NCI-H2171 treated with DMSO at 0.1 percent for 48 hours (cell line): ENCODE data around the gene PADI3.
"Not testable (repeated sequence)": the region's sequence is repeated elsewhere in the genome, so short reads cannot be mapped to it uniquely, and the experiment has no call there.

ENCODE experiments used
- DNase-seq: peaks from one replicate; lab custom pipeline; 2025; lab: John Stamatoyannopoulos, UW

The PADI3 gene

DNA sequence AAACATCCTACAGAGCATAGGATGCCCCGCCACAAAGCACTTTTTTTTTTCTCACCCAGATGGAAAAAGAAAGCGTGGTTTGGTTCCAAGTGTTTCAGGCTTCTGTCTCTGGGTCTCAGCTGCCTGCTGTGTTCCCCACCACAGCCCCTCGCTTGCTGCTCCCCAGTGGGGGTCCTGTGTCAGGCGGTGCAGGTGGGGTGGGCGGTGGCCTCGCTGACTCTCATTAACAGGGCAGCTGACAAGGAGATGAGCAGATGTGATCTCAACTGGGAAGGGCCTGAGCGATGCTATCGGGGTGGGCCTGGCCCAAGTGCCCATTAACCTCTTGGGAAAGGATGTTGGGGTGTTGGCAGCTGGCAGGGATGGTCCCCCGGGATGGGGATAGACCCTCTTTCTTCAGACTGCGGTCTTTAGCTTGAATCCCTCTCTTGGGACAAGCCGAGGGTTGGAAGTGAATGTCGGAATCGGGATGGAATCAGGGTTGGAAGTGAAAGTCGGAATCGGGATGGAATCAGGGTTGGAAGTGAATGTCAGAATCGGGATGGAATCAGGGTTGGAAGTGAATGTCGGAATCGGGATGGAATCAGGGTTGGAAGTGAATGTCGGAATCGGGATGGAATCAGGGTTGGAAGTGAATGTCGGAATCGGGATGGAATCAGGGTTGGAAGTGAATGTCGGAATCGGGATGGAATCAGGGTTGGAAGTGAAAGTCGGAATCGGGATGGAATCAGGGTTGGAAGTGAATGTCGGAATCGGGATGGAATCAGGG is 7.7 kb upstream of the PADI3 start:
- peak; percentile 94 for DNase-seq

GRCh38 chr1:17241780-17242074 is 7.2 kb upstream of the PADI3 start:
- not testable (repeated sequence) for DNase-seq

DNA sequence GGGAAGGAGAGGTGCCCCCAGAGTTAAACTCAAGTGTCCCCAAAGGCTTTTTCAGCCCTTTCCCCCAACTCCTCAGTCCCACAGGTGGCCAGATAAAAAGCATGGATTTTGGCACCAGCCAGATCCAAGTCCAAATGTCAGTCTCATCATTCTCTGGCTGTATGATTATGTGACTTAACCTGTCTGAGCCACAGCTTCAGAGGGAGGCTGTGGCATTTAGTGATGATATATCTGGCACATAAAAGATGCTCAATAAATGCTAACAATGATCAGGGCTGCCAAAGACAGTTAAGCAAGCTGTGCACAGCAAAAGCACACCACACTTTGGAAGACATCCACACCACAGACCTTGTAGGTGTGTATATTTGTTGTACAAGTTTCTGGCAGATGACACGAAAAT is 5.6 kb upstream of the PADI3 start:
- no peak for DNase-seq

DNA sequence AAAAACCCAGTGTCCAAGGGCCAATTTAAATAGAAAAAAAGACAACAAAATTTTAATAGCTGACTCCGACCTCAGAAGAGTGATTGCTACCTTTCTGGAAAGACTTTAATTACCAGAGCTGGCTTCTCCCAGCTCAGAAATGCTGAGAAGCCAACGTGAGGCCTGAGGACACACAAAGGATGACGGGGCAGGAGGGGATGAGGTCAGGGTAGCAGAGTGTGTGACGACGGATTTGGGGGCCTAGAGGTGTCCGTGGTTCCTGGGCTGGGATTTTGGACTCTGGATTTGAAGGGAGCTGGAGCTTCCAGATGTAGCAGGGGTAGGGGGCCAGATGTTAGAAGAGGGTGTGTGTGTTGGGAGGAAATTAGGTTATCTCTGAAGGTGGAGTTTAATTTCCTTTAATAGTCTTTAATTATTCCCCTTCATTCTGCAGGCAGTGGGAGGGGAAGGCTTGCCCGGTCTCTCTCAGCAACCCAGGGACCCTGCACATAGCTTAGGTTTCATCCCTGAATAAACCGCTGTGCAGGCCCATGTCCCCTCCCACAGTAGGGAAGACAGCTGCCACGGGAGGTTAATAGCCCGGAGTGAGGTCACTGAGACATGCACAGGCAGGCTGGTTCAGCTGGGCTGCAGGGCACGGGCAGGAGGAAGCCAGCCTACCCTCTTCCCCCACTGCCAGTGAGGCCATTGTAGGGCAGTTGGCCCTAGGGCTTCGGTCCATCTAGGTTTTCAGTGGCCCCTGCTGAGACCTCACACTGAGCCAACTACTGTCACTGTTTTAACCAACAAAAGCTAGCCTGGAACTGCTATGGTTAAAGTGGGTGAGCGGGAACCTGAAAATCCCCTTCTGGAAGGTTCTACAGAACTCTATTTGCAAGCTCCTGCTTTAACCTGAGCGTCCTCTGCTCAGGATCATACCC is 3.8 kb upstream of the PADI3 start:
- peak; percentile 77 for DNase-seq

DNA sequence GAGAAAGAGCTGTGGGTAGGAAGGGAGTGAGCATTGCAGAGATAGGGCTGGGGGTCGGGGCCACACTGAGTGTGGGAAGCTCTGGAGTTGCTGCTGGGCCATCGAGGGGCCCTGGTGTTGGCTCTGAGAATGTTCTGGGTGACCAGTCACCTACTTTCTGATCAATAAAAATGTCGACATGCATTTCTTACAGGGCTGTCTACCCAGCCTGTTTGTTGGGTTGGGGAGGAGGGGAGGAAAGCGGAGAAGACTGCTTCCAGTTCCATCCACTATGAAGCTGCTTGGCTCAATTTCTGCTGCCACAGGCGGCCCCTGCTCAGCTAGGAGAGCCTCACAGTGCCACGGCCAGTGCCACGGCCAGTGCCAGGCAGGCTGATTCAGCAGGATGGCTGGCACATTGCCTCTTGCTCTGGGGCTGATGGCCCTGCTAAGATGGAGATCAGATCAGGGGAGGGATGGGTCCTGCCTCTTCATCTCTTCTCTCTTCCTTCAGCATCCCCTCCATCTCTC is 3.0 kb upstream of the PADI3 start:
- no peak for DNase-seq

- no peak for DNase-seq
Measured at GRCh38 chr1:17246971-17247370, 1.9 kb upstream of the PADI3 start.

DNA sequence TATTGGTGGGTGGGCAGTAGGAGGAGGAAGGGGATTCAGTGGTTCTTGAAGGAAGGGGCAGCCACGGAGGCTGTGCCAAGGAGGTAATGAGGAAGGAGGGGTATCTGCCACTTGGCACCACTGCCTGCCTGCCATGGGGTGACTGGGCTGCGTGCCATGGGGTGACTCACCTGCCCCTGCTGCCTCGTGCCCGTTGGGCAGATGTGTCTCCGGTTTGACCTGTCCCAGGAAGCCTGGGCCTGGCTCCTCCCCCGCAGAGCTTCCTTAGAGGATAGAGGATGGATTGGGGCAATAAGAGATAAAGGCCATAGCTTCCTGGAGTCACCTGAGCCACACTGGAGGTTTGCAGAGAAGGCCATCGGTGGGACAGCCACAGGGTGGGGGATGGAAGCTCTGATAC is 1.7 kb downstream of the PADI3 start:
- DNase-seq, result peak; percentile 15

- no peak for DNase-seq
Measured at GRCh38 chr1:17251246-17251645, 2.3 kb downstream of the PADI3 start.

DNA sequence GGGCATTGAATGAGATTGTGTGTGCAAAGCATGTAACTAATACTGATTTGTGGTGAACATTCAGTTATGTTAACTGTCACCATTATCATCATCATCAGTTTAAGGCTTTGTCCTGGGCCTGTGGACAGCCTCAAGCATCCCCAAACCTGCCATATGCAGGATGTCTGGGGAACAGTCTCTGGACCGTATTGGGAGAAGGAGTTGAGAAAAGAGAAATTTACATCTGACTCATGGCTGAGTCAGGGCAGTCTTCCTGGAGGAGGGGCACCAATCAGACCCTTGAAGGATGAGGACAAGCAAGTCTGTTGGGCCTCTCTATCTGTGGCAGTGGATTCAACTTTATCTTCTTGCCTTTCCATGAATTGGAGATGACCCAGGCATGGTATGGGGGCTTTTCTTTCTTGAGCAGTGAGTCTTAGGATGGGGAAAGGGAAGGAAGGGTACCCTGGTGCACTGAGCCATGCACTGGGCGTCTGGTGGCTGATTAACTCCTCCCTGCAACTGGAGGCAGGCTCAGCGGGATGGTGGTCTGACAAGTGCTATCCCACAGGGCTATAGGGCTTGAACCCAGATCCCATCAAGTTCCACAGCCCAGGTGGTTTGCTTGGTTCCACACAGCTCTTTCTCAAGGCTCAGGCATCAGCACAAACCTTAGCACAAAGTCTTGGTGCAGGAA is 2.9 kb downstream of the PADI3 start:
- no peak for DNase-seq

GRCh38 chr1:17255336-17255735 is 6.4 kb downstream of the PADI3 start:
- DNase-seq, result no peak

GRCh38 chr1:17258116-17258757 is 9.3 kb downstream of the PADI3 start:
- no peak for DNase-seq

- DNase-seq, result peak; percentile 72
Measured at GRCh38 chr1:17258758-17259130, 9.8 kb downstream of the PADI3 start.

- no peak for DNase-seq
Measured at GRCh38 chr1:17259233-17259873, 10.5 kb downstream of the PADI3 start.

- DNase-seq, result no peak
Measured at GRCh38 chr1:17260264-17260663, 11.4 kb downstream of the PADI3 start.

DNA sequence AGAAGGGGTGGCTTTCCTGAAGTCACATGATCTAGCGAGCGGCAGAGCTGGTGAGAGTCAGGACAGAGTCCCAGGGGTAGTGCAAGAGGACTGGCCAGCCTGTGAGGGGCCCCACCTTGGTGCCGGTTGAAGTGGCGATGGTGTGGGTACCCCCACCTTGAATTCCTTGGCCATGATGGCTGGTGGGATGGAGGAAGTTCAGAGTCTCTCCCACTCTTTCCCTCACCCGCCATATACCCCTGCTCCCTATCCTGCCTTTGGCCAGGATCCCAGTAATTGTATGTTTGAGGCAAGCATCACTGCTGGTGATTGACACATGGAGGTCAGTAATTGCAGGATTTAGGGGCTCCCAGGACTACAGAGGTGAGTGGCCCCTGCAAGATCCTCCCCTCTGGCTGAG is 11.8 kb downstream of the PADI3 start:
- no peak for DNase-seq

GRCh38 chr1:17263936-17264335 is 15.0 kb downstream of the PADI3 start:
- no peak for DNase-seq

- DNase-seq, result no peak
Measured at GRCh38 chr1:17264470-17264869, 15.6 kb downstream of the PADI3 start.

DNA sequence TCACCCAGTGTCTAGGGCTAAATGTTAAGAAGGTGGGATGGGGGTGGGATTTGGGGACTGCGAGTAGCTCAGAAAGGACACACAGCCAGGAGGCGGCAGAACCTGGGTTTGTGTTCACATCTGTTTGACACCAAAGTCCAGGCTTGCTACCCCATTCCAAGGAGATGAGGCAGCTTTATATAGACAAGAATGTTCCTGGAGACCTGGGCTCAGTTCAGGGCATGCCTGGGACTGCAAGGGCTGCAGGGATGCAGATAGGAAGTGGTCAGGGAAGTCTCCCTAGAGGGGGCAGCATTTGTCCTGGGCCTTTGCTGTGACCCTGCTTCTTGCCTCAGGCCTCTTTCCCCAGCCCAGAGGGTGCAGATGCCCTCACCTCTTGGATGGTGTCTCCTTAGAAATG is 16.3 kb downstream of the PADI3 start:
- no peak for DNase-seq

DNA sequence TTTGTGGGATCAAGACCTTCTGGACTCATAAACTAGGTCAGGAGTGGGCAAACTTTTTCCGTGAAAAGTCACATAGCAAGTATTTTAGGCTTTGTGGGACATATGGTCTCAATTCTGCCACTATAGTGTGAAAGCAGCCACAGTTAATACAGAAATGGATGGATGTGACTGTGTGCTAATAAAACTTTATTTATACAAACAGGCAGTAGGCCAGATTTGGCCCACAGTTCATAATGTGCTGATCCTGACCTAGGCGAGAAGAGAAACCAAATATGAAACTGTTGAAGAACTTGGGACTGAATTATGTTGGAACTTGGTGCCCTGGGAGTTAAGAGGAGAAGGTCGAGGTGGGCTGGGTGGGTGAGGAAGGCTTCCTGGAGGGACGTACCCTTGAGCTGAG is 17.1 kb downstream of the PADI3 start:
- no peak for DNase-seq

- DNase-seq, result no peak
Measured at GRCh38 chr1:17270891-17271765, 22.2 kb downstream of the PADI3 start.

GRCh38 chr1:17272066-17272465 is 23.2 kb downstream of the PADI3 start:
- DNase-seq, result no peak
